Fibroblast of skin of abdomen (primary cell): ENCODE measurements around the gene MYO5A. TPM values are rescaled to one million over a fixed set of nuclear protein-coding genes. Genes with fewer than 3 reads are reported as not detected.
"Not testable (repeated sequence)": the region's sequence is repeated elsewhere in the genome, so short reads cannot be mapped to it uniquely, and the experiment has no call there.

Experiments used
- DNase-seq: peaks from one replicate; pipeline ENCODE4 v3.0.0-alpha.2; 2013
- polyA plus RNA-seq, 2 experiments: library from polyadenylated mRNA; unstranded; fragments of 120-200 nt; gene quantifications; one replicate each; pipeline ENCODE4 v1.2.1, GENCODE V29; 2013; ENCODE audit not compliant: insufficient read length in 2 of 2

The MYO5A gene
- 15.9 TPM for polyA plus RNA-seq (2013, experiment 1 of 2; ENCODE audit: insufficient read length)
- polyA plus RNA-seq (2013, experiment 2 of 2; ENCODE audit: insufficient read length), result 14.0 TPM

GRCh38 chr15:52528564-52529340 lies at the start of gene MYO5A:
Gene MYO5A, minus strand, starts transcription at chr15:52528880. Its CDS starts 74 bp downstream, at chr15:52528806.
- DNase-seq, result peak; percentile 72

- no peak for DNase-seq
These were observed 48.0 kb upstream of the MYO5A start for GRCh38 chr15:52576692-52577091.

- not testable (repeated sequence) for DNase-seq
These were observed 46.9 kb upstream of the MYO5A start for GRCh38 chr15:52575573-52575972.

GRCh38 chr15:52575072-52575471 lies 46.4 kb upstream of the MYO5A start:
- DNase-seq, result no peak

- DNase-seq, result not testable (repeated sequence)
These were observed 45.9 kb upstream of the MYO5A start for GRCh38 chr15:52574623-52575022.

GRCh38 chr15:52568601-52569585 lies 40.2 kb upstream of the MYO5A start, which contains the start of gene ARPP19:
Gene ARPP19, minus strand, starts transcription at chr15:52569030. Its CDS starts 138 bp downstream, at chr15:52568892.
- peak; percentile 91 for DNase-seq

GRCh38 chr15:52567871-52568600 lies 39.4 kb upstream of the MYO5A start:
- no peak for DNase-seq

GRCh38 chr15:52566889-52567288 lies 38.2 kb upstream of the MYO5A start:
- DNase-seq, result no peak

- DNase-seq, result not testable (repeated sequence)
These were observed 37.0 kb upstream of the MYO5A start for GRCh38 chr15:52565417-52566358.

- no peak for DNase-seq
These were observed 34.9 kb upstream of the MYO5A start for GRCh38 chr15:52563501-52564060.

GRCh38 chr15:52559575-52559974 lies 30.9 kb upstream of the MYO5A start:
- peak; percentile 16 for DNase-seq

- DNase-seq, result no peak
These were observed 30.3 kb upstream of the MYO5A start for GRCh38 chr15:52559022-52559421.

GRCh38 chr15:52558196-52558595 lies 29.5 kb upstream of the MYO5A start:
- peak; percentile 53 for DNase-seq

- DNase-seq, result peak; percentile 20
These were observed 28.6 kb upstream of the MYO5A start for GRCh38 chr15:52557274-52557641.

- no peak for DNase-seq
These were observed 28.0 kb upstream of the MYO5A start for GRCh38 chr15:52556524-52557273.

- DNase-seq, result no peak
These were observed 23.6 kb upstream of the MYO5A start for GRCh38 chr15:52552303-52552702.

- no peak for DNase-seq
These were observed 23.1 kb upstream of the MYO5A start for GRCh38 chr15:52551762-52552161.

- not testable (repeated sequence) for DNase-seq
These were observed 22.5 kb upstream of the MYO5A start for GRCh38 chr15:52551186-52551585.

- DNase-seq, result no peak
These were observed 17.5 kb upstream of the MYO5A start for GRCh38 chr15:52546031-52546751.
